A549 (cell line): Measurements from ENCODE around the gene FGD2. TPM values are rescaled to one million over a fixed set of nuclear protein-coding genes. Genes with fewer than 3 reads are reported as not detected.

Source experiments
- ATAC-seq, 2 experiments: fragments of 200-7000 bp in 1 of 2; fragments of >200 bp in 1 of 2; cut with Nextera tagmentation in 1 of 2; cut with Tn5 transposase in 1 of 2; 3 replicates each; pipeline versions ENCODE4 v1.8.0 to v1.9.1; 2018 to 2020; ENCODE audit warnings: mild to moderate bottlenecking in 1 of 2, moderate library complexity in 1 of 2
- CTCF ChIA-PET: fragments of 300-600 bp; sonication (Branson Sonifier 250); formaldehyde crosslinking; extraction: SDS; loops from one replicate; lab custom pipeline; 2021; ENCODE audit warnings: antibody characterized with exemption, inconsistent platforms; lab: Yijun Ruan, JAX
- POLR2A ChIA-PET: fragments of 350-600 bp; formaldehyde crosslinking; extraction: SDS; loops from one replicate; lab custom pipeline; 2021; ENCODE audit warnings: antibody characterized with exemption, inconsistent platforms; lab: Yijun Ruan, JAX
- DNase-seq, 2 experiments: peaks; one replicate each; pipeline versions ENCODE4 v3.0.0 to v3.0.0-alpha.2; 2011 to 2016; ENCODE audit warnings: low read depth in 1 of 2, low spot score in 1 of 2
- FAIRE-seq: peaks from 2 replicates; lab custom pipeline; 2011; peaks lifted over from hg19 to GRCh38; lab: Jason Lieb, UNC
- H3K27ac ChIP-seq, 2 experiments: fragments of >200 bp; sonication (Bioruptor Twin); formaldehyde crosslinking; 3 replicates each; pipeline ENCODE4 v1.5.1; 2016 to 2017
- H3K4me1 ChIP-seq: fragments of >200 bp; sonication (Bioruptor Twin); formaldehyde crosslinking; 3 replicates; pipeline ENCODE4 v1.6.1; 2016
- H3K4me2 ChIP-seq: fragments of >200 bp; sonication (Bioruptor Twin); formaldehyde crosslinking; 3 replicates; pipeline ENCODE4 v1.6.1; 2016
- H3K4me3 ChIP-seq: fragments of >200 bp; sonication (Bioruptor Twin); formaldehyde crosslinking; 3 replicates; pipeline ENCODE4 v1.5.1; 2016
- H3K9me3 ChIP-seq: fragments of >200 bp; sonication (Bioruptor Twin); formaldehyde crosslinking; 3 replicates; pipeline ENCODE4 v1.6.1; 2016
- CBX2 ChIP-seq: fragments of 200-600 bp; sonication (generic); IDR thresholded peaks from 2 replicates; pipeline ENCODE4 v1.6.1; 2016; ENCODE audit warnings: low read depth, mild to moderate bottlenecking, borderline replicate concordance
- CHD4 ChIP-seq: fragments of 200-600 bp; sonication (generic); IDR thresholded peaks from 2 replicates; pipeline ENCODE4 v1.6.1; 2016; ENCODE audit warnings: antibody characterized with exemption, mild to moderate bottlenecking, borderline replicate concordance
- EHMT2 ChIP-seq: fragments of 200-600 bp; sonication (generic); IDR thresholded peaks from 2 replicates; pipeline ENCODE4 v1.6.1; 2016; ENCODE audit warnings: antibody characterized with exemption, low read depth, mild to moderate bottlenecking, moderate library complexity
- EP300 ChIP-seq, 2 experiments: fragments of >200 bp; sonication (Bioruptor Twin); formaldehyde crosslinking; IDR thresholded peaks; 2 replicates in 1 of 2; 3 replicates in 1 of 2; pipeline ENCODE4 v1.6.1; 2016 to 2017
- FOSB ChIP-seq: fragments of 250-450 bp; sonication (Bioruptor Pico); IDR thresholded peaks from 2 replicates; pipeline ENCODE4 v1.5.0; 2020; ENCODE audit warnings: mild to moderate bottlenecking, moderate library complexity
- FOSL2 ChIP-seq, 2 experiments: fragments of 450-650 bp in 1 of 2; fragments of >200 bp in 1 of 2; sonication (Bioruptor Twin) in 1 of 2; formaldehyde crosslinking; IDR thresholded peaks; 2 replicates each; pipeline versions ENCODE4 v1.5.0 to v1.6.1; 2016 to 2020; ENCODE audit warnings: mild to moderate bottlenecking in 1 of 2, moderate library complexity in 1 of 2
- HDAC2 ChIP-seq: fragments of 200-600 bp; sonication (generic); IDR thresholded peaks from 2 replicates; pipeline ENCODE4 v1.6.1; 2016
- HMGXB4 ChIP-seq: fragments of 250-450 bp; sonication (Bioruptor Pico); IDR thresholded peaks from 2 replicates; pipeline ENCODE4 v1.5.0; 2021; ENCODE audit warnings: mild to moderate bottlenecking, moderate library complexity, borderline replicate concordance
- HOXB13 ChIP-seq: fragments of 250-450 bp; sonication (Bioruptor Pico); IDR thresholded peaks from 2 replicates; pipeline ENCODE4 v1.5.0; 2020; ENCODE audit warnings: low read depth, mild to moderate bottlenecking, moderate library complexity
- HOXB5 ChIP-seq: fragments of 250-450 bp; sonication (Bioruptor Pico); IDR thresholded peaks from 2 replicates; pipeline ENCODE4 v1.5.0; 2020; ENCODE audit warnings: mild to moderate bottlenecking, moderate library complexity
- KDM1A ChIP-seq: fragments of 200-600 bp; sonication (generic); IDR thresholded peaks from 2 replicates; pipeline ENCODE4 v1.6.1; 2016; ENCODE audit warnings: low read depth, mild to moderate bottlenecking
- KDM5A ChIP-seq: fragments of 200-600 bp; sonication (generic); IDR thresholded peaks from 2 replicates; pipeline ENCODE4 v1.6.1; 2016; ENCODE audit warnings: antibody characterized with exemption, mild to moderate bottlenecking
- MAX ChIP-seq: IDR thresholded peaks from 2 replicates; pipeline ENCODE4 v1.6.1; 2012
- MYC ChIP-seq: IDR thresholded peaks from 2 replicates; pipeline ENCODE4 v1.6.1; 2012; ENCODE audit warnings: mild to moderate bottlenecking, inconsistent platforms, low read length, improper control_type of control experiment, borderline replicate concordance
- NPAS2 ChIP-seq: fragments of 250-450 bp; sonication (Bioruptor Pico); IDR thresholded peaks from 2 replicates; pipeline ENCODE4 v1.8.0; 2022; ENCODE audit warnings: mild to moderate bottlenecking, moderate library complexity, borderline replicate concordance
- RCOR1 ChIP-seq: fragments of 150-350 bp; IDR thresholded peaks from 2 replicates; pipeline ENCODE4 v1.6.1; 2014; ENCODE audit warnings: antibody characterized with exemption, low read length, low read depth
- RFX5 ChIP-seq: fragments of 450-650 bp; IDR thresholded peaks from 2 replicates; pipeline ENCODE4 v1.7.1; 2014; ENCODE audit warnings: antibody characterized with exemption, mild to moderate bottlenecking, moderate library complexity
- RNF2 ChIP-seq: fragments of 200-600 bp; sonication (generic); IDR thresholded peaks from 2 replicates; pipeline ENCODE4 v1.6.1; 2016; ENCODE audit warnings: low read depth, mild to moderate bottlenecking, antibody characterized with exemption, moderate library complexity, borderline replicate concordance
- TFCP2L1 ChIP-seq: fragments of 250-450 bp; sonication (Bioruptor Pico); IDR thresholded peaks from 2 replicates; pipeline ENCODE4 v1.5.0; 2021; ENCODE audit warnings: mild to moderate bottlenecking
- ZC3H11A ChIP-seq: fragments of 450-650 bp; IDR thresholded peaks from 2 replicates; pipeline ENCODE4 v1.6.1; 2014; ENCODE audit warnings: antibody characterized with exemption, mild to moderate bottlenecking
- ZNF302 ChIP-seq: fragments of 250-450 bp; sonication (Bioruptor Pico); IDR thresholded peaks from 2 replicates; pipeline ENCODE4 v1.9.0; 2021; ENCODE audit warnings: inconsistent platforms, mild to moderate bottlenecking, moderate library complexity
- WGBS: methylation state at CpG from one replicate; pipeline ENCODE4 v1.1.6; 2017; ENCODE audit errors: missing lambda C conversion rate; 5-methylcytosine and 5-hydroxymethylcytosine counted together
- polyA plus RNA-seq, 4 experiments: library from polyadenylated mRNA; depleted of rRNA in 3 of 4; stranded (reverse); fragments of >200 nt; fragmentation: RNase III in 1 of 4; extraction: RNeasy Plus Mini Kit Qiagen cat#74134 plus additional on column Dnase treatment in 1 of 4; gene quantifications; 2 replicates in 3 of 4; 3 replicates in 1 of 4; pipeline ENCODE4 v1.2.3, GENCODE V29; 2011 to 2017
- TF ChIP-seq, protein P1 (sequence below): fragments of >200 bp; sonication (Bioruptor Twin); formaldehyde crosslinking; IDR thresholded peaks from 3 replicates; pipeline ENCODE4 v1.6.1; 2016

FGD2 gene
- polyA plus RNA-seq, 2 of the 4 experiments (the other 2 are of a cell fraction) = not detected

- DNase-seq = peak; percentile 58 to 81
- no peak for FAIRE-seq
- WGBS = 34% methylated on average over 9 of the region's 16 CpGs
- TF ChIP-seq RFX5 = no peak
- peak; percentile 30; the same call in 1 of the 2 replicates for TF ChIP-seq MAX
- TF ChIP-seq HDAC2 = no peak
- 0 out of 2 replicates have a peak, but pooled peaks have one; percentile 31 for TF ChIP-seq FOSB
- TF ChIP-seq TFCP2L1 = no peak
- no peak for TF ChIP-seq ZNF302
- no peak for TF ChIP-seq FOSL2 (IDR thresholded peaks at IDR 0.05)
- TF ChIP-seq FOSL2 (CRISPR knock-in tag; IDR thresholded peaks at IDR 0.05) = peak; percentile 78
- TF ChIP-seq ZC3H11A = no peak
- TF ChIP-seq NPAS2 = no peak
- TF ChIP-seq HOXB5 = no peak
- TF ChIP-seq CBX2 = no peak
- TF ChIP-seq RNF2 = no peak
- TF ChIP-seq RCOR1 = no peak
- no peak for TF ChIP-seq EP300 (IDR thresholded peaks at IDR 0.05)
- TF ChIP-seq, protein P1, sequence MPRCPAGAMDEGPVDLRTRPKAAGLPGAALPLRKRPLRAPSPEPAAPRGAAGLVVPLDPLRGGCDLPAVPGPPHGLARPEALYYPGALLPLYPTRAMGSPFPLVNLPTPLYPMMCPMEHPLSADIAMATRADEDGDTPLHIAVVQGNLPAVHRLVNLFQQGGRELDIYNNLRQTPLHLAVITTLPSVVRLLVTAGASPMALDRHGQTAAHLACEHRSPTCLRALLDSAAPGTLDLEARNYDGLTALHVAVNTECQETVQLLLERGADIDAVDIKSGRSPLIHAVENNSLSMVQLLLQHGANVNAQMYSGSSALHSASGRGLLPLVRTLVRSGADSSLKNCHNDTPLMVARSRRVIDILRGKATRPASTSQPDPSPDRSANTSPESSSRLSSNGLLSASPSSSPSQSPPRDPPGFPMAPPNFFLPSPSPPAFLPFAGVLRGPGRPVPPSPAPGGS = no peak
- TF ChIP-seq MYC = no peak
- TF ChIP-seq CHD4 = no peak
- no peak for TF ChIP-seq HOXB13 (CRISPR knock-in tag)
- TF ChIP-seq, all 56 proteins: peak for 3
- H3K9me3 ChIP-seq = no peaks in the 10 kb centered on the region
- peaks cover 72% of the 10 kb centered on the region for H3K4me1 ChIP-seq
- H3K27ac ChIP-seq = peak overlapping the region; percentile 100
- H3K4me3 ChIP-seq = no peak overlapping the region
- peak; percentile 31 to 60; a peak in 3 of 6 replicates for ATAC-seq
- CTCF ChIA-PET = interaction anchor here (0.6 to 16.7 kb wide), 7 partner anchors 31 to 171 kb away, joined by 3 to 449 read pairs (median 6); partner anchors contain the start of genes C6orf89 and PIM1
- peak overlapping the region; percentile 42 for H3K4me2 ChIP-seq
- POLR2A ChIA-PET = interaction anchor here (0.7 to 1.6 kb wide), 4 partner anchors 46 to 113 kb away, joined by 3 to 8 read pairs (median 3); partner anchors contain the start of gene PIM1
These were observed 51.1 kb downstream of the FGD2 start for GRCh38 chr6:37056439-37057127.

DNA sequence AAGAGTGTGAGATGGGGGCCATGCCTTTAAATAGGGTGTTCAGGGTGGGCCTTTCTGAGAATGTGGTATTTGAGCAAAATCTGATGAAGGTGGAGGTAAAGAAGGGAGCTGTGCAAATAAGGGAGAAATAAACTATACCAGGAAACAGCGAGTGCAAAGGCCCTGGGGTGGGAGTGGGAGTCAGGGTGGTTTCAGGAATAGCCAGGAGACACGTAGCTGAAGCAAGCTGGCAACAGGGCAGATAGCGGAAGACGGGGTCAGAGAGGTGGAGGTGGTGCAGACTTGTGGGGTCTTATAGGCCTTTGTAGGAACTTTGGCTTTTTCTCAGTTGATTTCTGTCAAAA, 51.6 kb downstream of the FGD2 start:
- no peak for ATAC-seq
- no peak overlapping the region for H3K4me3 ChIP-seq
- H3K27ac ChIP-seq = peak overlapping the region; percentile 100
- peaks cover 66% of the 10 kb centered on the region for H3K4me1 ChIP-seq
- peak; percentile 91 for TF ChIP-seq KDM1A
- no peak for TF ChIP-seq KDM5A
- TF ChIP-seq EHMT2 = no peak
- no peak for TF ChIP-seq HMGXB4 (CRISPR knock-in tag)
- TF ChIP-seq HDAC2 = 0 out of 2 replicates have a peak, but pooled peaks have one; percentile 58
- ChIA-PET CTCF (interaction anchor here (1.2 to 16.7 kb wide), 5 partner anchors 32 to 172 kb away, joined by 4 to 449 read pairs (median 159); partner anchors contain the start of genes C6orf89 and PIM1), POLR2A (interaction anchor here (0.7 to 1.4 kb wide), 3 partner anchors 45 to 112 kb away, joined by 3 to 8 read pairs (median 3); partner anchors contain the start of gene PIM1)
- no peak for DNase-seq
- peak overlapping the region; percentile 42 for H3K4me2 ChIP-seq
- FAIRE-seq = no peak
- 44% methylated on average over 4 of the region's 4 CpGs for WGBS
- H3K9me3 ChIP-seq = no peaks in the 10 kb centered on the region
